WTC11 (cell line): Measurements from ENCODE around the gene GFOD1. TPM values are rescaled to one million over a fixed set of nuclear protein-coding genes. Genes with fewer than 3 reads are reported as not detected.

Source experiments
- ATAC-seq: fragments of 200-7000 bp; cut with Tn5 transposase; 2 replicates; pipeline ENCODE4 v1.10.0; 2021; ENCODE audit warnings: mild to moderate bottlenecking, moderate library complexity
- CTCF ChIA-PET: fragments of 300-600 bp; sonication (Branson Sonifier 250); formaldehyde crosslinking; loops from one replicate; lab custom pipeline; 2021; ENCODE audit warnings: antibody characterized with exemption; lab: Charles Lee
- POLR2A ChIA-PET: fragments of 350-600 bp; sonication (Branson Sonifier 250); formaldehyde crosslinking; loops from one replicate; lab custom pipeline; 2021; ENCODE audit warnings: antibody characterized with exemption; lab: Charles Lee
- DNase-seq: peaks from one replicate; pipeline ENCODE4 v3.0.0; 2021; ENCODE audit warnings: low spot score
- H3K27ac Mint-ChIP-seq: 2 replicates; pipeline ENCODE4 v1.8.0; 2021; ENCODE audit warnings: mixed read lengths
- H3K27me3 Mint-ChIP-seq: 2 replicates; pipeline ENCODE4 v1.8.0; 2021; ENCODE audit warnings: low read depth, mild to moderate bottlenecking, moderate library complexity, mixed read lengths
- H3K36me3 Mint-ChIP-seq: 2 replicates; pipeline ENCODE4 v1.8.0; 2021; ENCODE audit warnings: mixed read lengths
- H3K4me1 Mint-ChIP-seq: 2 replicates; pipeline ENCODE4 v1.8.0; 2022; ENCODE audit warnings: mixed read lengths
- H3K4me3 Mint-ChIP-seq: 2 replicates; pipeline ENCODE4 v1.8.0; 2021; ENCODE audit warnings: mild to moderate bottlenecking, moderate library complexity, mixed read lengths
- H3K9me3 Mint-ChIP-seq: 2 replicates; pipeline ENCODE4 v1.8.0; 2021; ENCODE audit warnings: mixed read lengths
- ATF1 ChIP-seq: sonication (generic); formaldehyde crosslinking; IDR thresholded peaks from 2 replicates; pipeline ENCODE4 v1.8.1; 2023; ENCODE audit warnings: mild to moderate bottlenecking, moderate library complexity, missing genetic modification reagents
- CBFB ChIP-seq: sonication (generic); formaldehyde crosslinking; IDR thresholded peaks from 2 replicates; pipeline ENCODE4 v1.8.1; 2022; ENCODE audit warnings: mild to moderate bottlenecking, low read depth, missing genetic modification reagents
- ELF4 ChIP-seq: sonication (generic); formaldehyde crosslinking; IDR thresholded peaks from 2 replicates; pipeline ENCODE4 v1.8.1; 2022; ENCODE audit warnings: low read depth, mild to moderate bottlenecking, moderate library complexity, missing genetic modification reagents
- FOXP1 ChIP-seq: sonication (generic); formaldehyde crosslinking; IDR thresholded peaks from 2 replicates; pipeline ENCODE4 v1.8.0; 2022; ENCODE audit warnings: missing genetic modification reagents, mild to moderate bottlenecking, moderate library complexity, borderline replicate concordance
- GRHL2 ChIP-seq: fragments of 250-450 bp; sonication (Bioruptor Pico); IDR thresholded peaks from 2 replicates; pipeline ENCODE4 v1.8.0; 2022; ENCODE audit warnings: mild to moderate bottlenecking, moderate library complexity; ENCODE audit not compliant: insufficient replicate concordance, severe bottlenecking
- HMGXB4 ChIP-seq: sonication (generic); formaldehyde crosslinking; IDR thresholded peaks from 2 replicates; pipeline ENCODE4 v1.8.1; 2023; ENCODE audit warnings: mild to moderate bottlenecking, moderate library complexity, missing genetic modification reagents
- IRF1 ChIP-seq: sonication (generic); formaldehyde crosslinking; IDR thresholded peaks from 2 replicates; pipeline ENCODE4 v1.8.0; 2023; ENCODE audit warnings: missing genetic modification reagents
- JUN ChIP-seq: sonication (generic); formaldehyde crosslinking; IDR thresholded peaks from 2 replicates; pipeline ENCODE4 v1.8.0; 2023; ENCODE audit warnings: mild to moderate bottlenecking, missing genetic modification reagents
- KAT7 ChIP-seq: sonication (generic); formaldehyde crosslinking; IDR thresholded peaks from 2 replicates; pipeline ENCODE4 v1.8.1; 2023; ENCODE audit warnings: missing genetic modification reagents, mild to moderate bottlenecking, borderline replicate concordance
- MLX ChIP-seq: sonication (generic); formaldehyde crosslinking; IDR thresholded peaks from 2 replicates; pipeline ENCODE4 v1.8.1; 2023; ENCODE audit warnings: mild to moderate bottlenecking, missing genetic modification reagents, moderate library complexity
- NR1H2 ChIP-seq: sonication (generic); formaldehyde crosslinking; IDR thresholded peaks from 2 replicates; pipeline ENCODE4 v1.9.0; 2021; ENCODE audit warnings: mild to moderate bottlenecking, moderate library complexity, missing genetic modification reagents
- NR2C2 ChIP-seq: sonication (generic); formaldehyde crosslinking; IDR thresholded peaks from 2 replicates; pipeline ENCODE4 v1.8.0; 2022; ENCODE audit warnings: mild to moderate bottlenecking, missing genetic modification reagents
- NR3C1 ChIP-seq: sonication (generic); formaldehyde crosslinking; conservative IDR thresholded peaks from 2 replicates; pipeline ENCODE4 v1.8.1; 2023; ENCODE audit warnings: low read depth, mild to moderate bottlenecking, missing genetic modification reagents
- RORB ChIP-seq: fragments of 250-450 bp; sonication (Bioruptor Pico); IDR thresholded peaks from 2 replicates; pipeline ENCODE4 v1.9.0; 2021; ENCODE audit warnings: mild to moderate bottlenecking
- SOX15 ChIP-seq: fragments of 250-450 bp; sonication (Bioruptor Pico); IDR thresholded peaks from 2 replicates; pipeline ENCODE4 v1.9.0; 2021; ENCODE audit warnings: mild to moderate bottlenecking
- TCF7 ChIP-seq: sonication (generic); formaldehyde crosslinking; IDR thresholded peaks from 2 replicates; pipeline ENCODE4 v1.8.0; 2022; ENCODE audit warnings: mild to moderate bottlenecking, low read depth, missing genetic modification reagents, moderate library complexity
- TP53 ChIP-seq: sonication (generic); formaldehyde crosslinking; IDR thresholded peaks from 2 replicates; pipeline ENCODE4 v1.8.1; 2023; ENCODE audit warnings: mild to moderate bottlenecking, missing genetic modification reagents
- ZNF219 ChIP-seq: sonication (generic); formaldehyde crosslinking; IDR thresholded peaks from 2 replicates; pipeline ENCODE4 v1.8.0; 2023; ENCODE audit warnings: missing genetic modification reagents, mild to moderate bottlenecking, borderline replicate concordance
- ZNF671 ChIP-seq: fragments of 250-450 bp; sonication (Bioruptor Pico); IDR thresholded peaks from 2 replicates; pipeline ENCODE4 v1.8.0; 2021; ENCODE audit warnings: mild to moderate bottlenecking
- ZSCAN18 ChIP-seq: fragments of 250-450 bp; sonication (Bioruptor Pico); IDR thresholded peaks from 2 replicates; pipeline ENCODE4 v2.1.2; 2022; ENCODE audit warnings: mild to moderate bottlenecking, moderate library complexity
- total RNA-seq: library from RNA; stranded (reverse); gene quantifications from 3 replicates; pipeline ENCODE4 v1.2.3, GENCODE V29; 2021
- TF ChIP-seq, protein P1 (sequence below): fragments of 200-600 bp; IDR thresholded peaks from 2 replicates; pipeline ENCODE4 v1.8.0; 2022; ENCODE audit warnings: antibody characterized with exemption
- TF ChIP-seq, protein P2 (sequence below): sonication (generic); formaldehyde crosslinking; IDR thresholded peaks from 2 replicates; pipeline ENCODE4 v1.8.1; 2022; ENCODE audit warnings: low read depth, mild to moderate bottlenecking, moderate library complexity, missing genetic modification reagents, borderline replicate concordance
- TF ChIP-seq, protein P3 (sequence below): sonication (generic); formaldehyde crosslinking; IDR thresholded peaks from 2 replicates; pipeline ENCODE4 v1.8.1; 2023; ENCODE audit warnings: mild to moderate bottlenecking, missing genetic modification reagents
- TF ChIP-seq, protein P4 (sequence below): sonication (generic); formaldehyde crosslinking; IDR thresholded peaks from 2 replicates; pipeline ENCODE4 v1.8.1; 2023; ENCODE audit warnings: mild to moderate bottlenecking, missing genetic modification reagents, moderate library complexity

GFOD1 gene
- total RNA-seq, 1 experiment from 2014 or later, result 8.5 TPM

GRCh38 chr6:13427801-13428582 is 59.4 kb downstream of the GFOD1 start:
- Mint-ChIP-seq H3K4me1 (peaks cover 76% of the 10 kb centered on the region), H3K27ac (peak overlapping the region; percentile 55; the same call in 1 of the 2 replicates), H3K9me3 (no peaks in the 10 kb centered on the region), H3K4me3 (no peak overlapping the region; the same call in 1 of the 2 replicates), H3K27me3 (no peaks in the 10 kb centered on the region), H3K36me3 (no peaks in the 10 kb centered on the region)
- DNase-seq, result peak; percentile 33
- TF ChIP-seq NR3C1 (CRISPR knock-in tag), result no peak
- TF ChIP-seq HMGXB4 (CRISPR knock-in tag), result no peak
- no peak for TF ChIP-seq ELF4 (CRISPR knock-in tag)
- no peak for TF ChIP-seq ZNF671
- TF ChIP-seq, protein P1, sequence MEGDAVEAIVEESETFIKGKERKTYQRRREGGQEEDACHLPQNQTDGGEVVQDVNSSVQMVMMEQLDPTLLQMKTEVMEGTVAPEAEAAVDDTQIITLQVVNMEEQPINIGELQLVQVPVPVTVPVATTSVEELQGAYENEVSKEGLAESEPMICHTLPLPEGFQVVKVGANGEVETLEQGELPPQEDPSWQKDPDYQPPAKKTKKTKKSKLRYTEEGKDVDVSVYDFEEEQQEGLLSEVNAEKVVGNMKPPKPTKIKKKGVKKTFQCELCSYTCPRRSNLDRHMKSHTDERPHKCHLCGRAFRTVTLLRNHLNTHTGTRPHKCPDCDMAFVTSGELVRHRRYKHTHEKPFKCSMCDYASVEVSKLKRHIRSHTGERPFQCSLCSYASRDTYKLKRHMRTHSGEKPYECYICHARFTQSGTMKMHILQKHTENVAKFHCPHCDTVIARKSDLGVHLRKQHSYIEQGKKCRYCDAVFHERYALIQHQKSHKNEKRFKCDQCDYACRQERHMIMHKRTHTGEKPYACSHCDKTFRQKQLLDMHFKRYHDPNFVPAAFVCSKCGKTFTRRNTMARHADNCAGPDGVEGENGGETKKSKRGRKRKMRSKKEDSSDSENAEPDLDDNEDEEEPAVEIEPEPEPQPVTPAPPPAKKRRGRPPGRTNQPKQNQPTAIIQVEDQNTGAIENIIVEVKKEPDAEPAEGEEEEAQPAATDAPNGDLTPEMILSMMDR, result no peak
- TF ChIP-seq MLX, result no peak
- no peak for TF ChIP-seq ATF1 (CRISPR knock-in tag)
- TF ChIP-seq CBFB (CRISPR knock-in tag), result no peak
- ChIA-PET CTCF (interaction anchor here (0.7 to 1.8 kb wide), 11 partner anchors 9 to 187 kb away, joined by 3 to 8 read pairs (median 3); partner anchors contain the start of gene NOL7), POLR2A (interaction anchor here (0.6 to 1.1 kb wide), 2 partner anchors 127 to 134 kb away, joined by 3 read pairs; no protein-coding TSS in a partner anchor)
- peak; percentile 52 for ATAC-seq

DNA sequence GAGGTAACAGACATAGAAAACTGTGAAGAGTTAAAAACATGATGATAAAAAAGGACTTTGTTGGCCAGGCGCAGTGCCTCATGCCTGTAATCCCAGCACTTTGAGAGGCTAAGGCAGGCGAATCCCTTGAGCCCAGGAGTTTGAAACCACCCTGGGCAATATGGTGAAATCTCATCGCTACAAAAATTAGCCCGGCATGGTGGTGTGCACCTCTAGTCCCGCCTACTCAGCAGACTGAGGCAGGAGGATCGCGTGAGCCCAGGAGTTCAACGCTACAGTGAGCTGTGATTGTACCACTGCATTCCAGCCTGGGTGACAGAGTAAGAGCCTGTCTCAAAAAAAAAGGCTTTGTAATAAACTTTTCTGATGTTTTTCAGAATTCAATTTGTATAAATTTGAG is 60.1 kb downstream of the GFOD1 start:
- H3K36me3 Mint-ChIP-seq, result no peaks in the 10 kb centered on the region
- no peak overlapping the region for H3K27ac Mint-ChIP-seq
- H3K4me3 Mint-ChIP-seq, result no peak overlapping the region
- no peaks in the 10 kb centered on the region for H3K27me3 Mint-ChIP-seq
- H3K4me1 Mint-ChIP-seq, result peaks cover 78% of the 10 kb centered on the region
- DNase-seq (no peak), ATAC-seq (no peak)
- POLR2A ChIA-PET, result no interaction called here
- no peaks in the 10 kb centered on the region for H3K9me3 Mint-ChIP-seq
- CTCF ChIA-PET, result interaction anchor here (1.2 kb wide), 1 partner anchor 10 kb away, joined by 3 read pairs; no protein-coding TSS in a partner anchor
- TF ChIP-seq, protein P2, sequence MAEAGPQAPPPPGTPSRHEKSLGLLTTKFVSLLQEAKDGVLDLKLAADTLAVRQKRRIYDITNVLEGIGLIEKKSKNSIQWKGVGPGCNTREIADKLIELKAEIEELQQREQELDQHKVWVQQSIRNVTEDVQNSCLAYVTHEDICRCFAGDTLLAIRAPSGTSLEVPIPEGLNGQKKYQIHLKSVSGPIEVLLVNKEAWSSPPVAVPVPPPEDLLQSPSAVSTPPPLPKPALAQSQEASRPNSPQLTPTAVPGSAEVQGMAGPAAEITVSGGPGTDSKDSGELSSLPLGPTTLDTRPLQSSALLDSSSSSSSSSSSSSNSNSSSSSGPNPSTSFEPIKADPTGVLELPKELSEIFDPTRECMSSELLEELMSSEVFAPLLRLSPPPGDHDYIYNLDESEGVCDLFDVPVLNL (CRISPR knock-in tag), result no peak
- no peak for TF ChIP-seq NR1H2 (CRISPR knock-in tag)
- TF ChIP-seq, protein P3, sequence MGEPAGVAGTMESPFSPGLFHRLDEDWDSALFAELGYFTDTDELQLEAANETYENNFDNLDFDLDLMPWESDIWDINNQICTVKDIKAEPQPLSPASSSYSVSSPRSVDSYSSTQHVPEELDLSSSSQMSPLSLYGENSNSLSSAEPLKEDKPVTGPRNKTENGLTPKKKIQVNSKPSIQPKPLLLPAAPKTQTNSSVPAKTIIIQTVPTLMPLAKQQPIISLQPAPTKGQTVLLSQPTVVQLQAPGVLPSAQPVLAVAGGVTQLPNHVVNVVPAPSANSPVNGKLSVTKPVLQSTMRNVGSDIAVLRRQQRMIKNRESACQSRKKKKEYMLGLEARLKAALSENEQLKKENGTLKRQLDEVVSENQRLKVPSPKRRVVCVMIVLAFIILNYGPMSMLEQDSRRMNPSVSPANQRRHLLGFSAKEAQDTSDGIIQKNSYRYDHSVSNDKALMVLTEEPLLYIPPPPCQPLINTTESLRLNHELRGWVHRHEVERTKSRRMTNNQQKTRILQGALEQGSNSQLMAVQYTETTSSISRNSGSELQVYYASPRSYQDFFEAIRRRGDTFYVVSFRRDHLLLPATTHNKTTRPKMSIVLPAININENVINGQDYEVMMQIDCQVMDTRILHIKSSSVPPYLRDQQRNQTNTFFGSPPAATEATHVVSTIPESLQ, result no peak
- TF ChIP-seq ZNF219 (CRISPR knock-in tag), result no peak
- no peak for TF ChIP-seq IRF1 (CRISPR knock-in tag)
- no peak for TF ChIP-seq GRHL2 (CRISPR knock-in tag)
- no peak for TF ChIP-seq ZSCAN18
- TF ChIP-seq SOX15 (CRISPR knock-in tag), result no peak
- no peak for TF ChIP-seq TCF7
- TF ChIP-seq JUN (CRISPR knock-in tag), result no peak
- no peak for TF ChIP-seq TP53 (CRISPR knock-in tag)
- TF ChIP-seq RORB (CRISPR knock-in tag), result no peak
- TF ChIP-seq, protein P4, sequence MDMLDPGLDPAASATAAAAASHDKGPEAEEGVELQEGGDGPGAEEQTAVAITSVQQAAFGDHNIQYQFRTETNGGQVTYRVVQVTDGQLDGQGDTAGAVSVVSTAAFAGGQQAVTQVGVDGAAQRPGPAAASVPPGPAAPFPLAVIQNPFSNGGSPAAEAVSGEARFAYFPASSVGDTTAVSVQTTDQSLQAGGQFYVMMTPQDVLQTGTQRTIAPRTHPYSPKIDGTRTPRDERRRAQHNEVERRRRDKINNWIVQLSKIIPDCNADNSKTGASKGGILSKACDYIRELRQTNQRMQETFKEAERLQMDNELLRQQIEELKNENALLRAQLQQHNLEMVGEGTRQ (CRISPR knock-in tag), result no peak
- TF ChIP-seq FOXP1 (CRISPR knock-in tag), result no peak
- no peak for TF ChIP-seq KAT7 (CRISPR knock-in tag)
- no peak for TF ChIP-seq NR2C2 (CRISPR knock-in tag)
